Heart left ventricle (tissue), 16 donors: Measurements from ENCODE around the gene TOMM40L. TPM values are rescaled to one million over a fixed set of nuclear protein-coding genes. Genes with fewer than 3 reads are reported as not detected.
"Not testable (repeated sequence)": the region's sequence is repeated elsewhere in the genome, so short reads cannot be mapped to it uniquely, and the experiment has no call there.

Source experiments
- ATAC-seq, 4 donors: fragments of 200-7000 bp; cut with Tn5 transposase; one replicate each; pipeline ENCODE4 v1.9.1; 2020 to 2022; ENCODE audit warnings: moderate library complexity in 4 of 4, mild to moderate bottlenecking in 3 of 4, moderate number of reproducible peaks in 1 of 4
- DNase-seq, 5 donors: peaks; one replicate each; pipeline ENCODE4 v3.0.0-alpha.2; 2020
- H3K27ac ChIP-seq, 12 donors: fragments of 200-600 bp; sonication (generic) in 4 of 12; one replicate each; pipeline versions ENCODE4 v1.5.0 to v1.8.0; 2016 to 2022; ENCODE audit warnings: mild to moderate bottlenecking in 2 of 12
- H3K27me3 ChIP-seq, 9 donors: fragments of 200-600 bp; sonication (generic) in 2 of 9; one replicate each; pipeline versions ENCODE4 v1.5.1 to v1.8.0; 2016 to 2022; ENCODE audit warnings: mild to moderate bottlenecking in 3 of 9
- H3K36me3 ChIP-seq, 9 donors: fragments of 200-600 bp; sonication (generic) in 2 of 9; one replicate each; pipeline versions ENCODE4 v1.5.0 to v1.8.0; 2018 to 2022; ENCODE audit warnings: mild to moderate bottlenecking in 2 of 9
- H3K4me1 ChIP-seq, 12 donors: fragments of 200-600 bp; sonication (generic) in 4 of 12; one replicate each; pipeline versions ENCODE4 v1.5.0 to v1.8.0; 2016 to 2022; ENCODE audit warnings: mild to moderate bottlenecking in 3 of 12
- H3K4me3 ChIP-seq, 12 donors: fragments of 200-600 bp; sonication (generic) in 4 of 12; one replicate each; pipeline versions ENCODE4 v1.5.0 to v1.8.0; 2017 to 2022; ENCODE audit warnings: mild to moderate bottlenecking in 9 of 12, moderate library complexity in 4 of 12
- H3K9me3 ChIP-seq, 12 donors: fragments of 200-600 bp; sonication (generic) in 4 of 12; one replicate each; pipeline versions ENCODE4 v1.5.0 to v1.8.0; 2016 to 2022; ENCODE audit warnings: mild to moderate bottlenecking in 1 of 12
- POLR2A ChIP-seq, 2 donors: fragments of 450-650 bp; IDR thresholded peaks; one replicate each; pipeline ENCODE4 v1.6.1; 2017; ENCODE audit warnings: antibody characterized with exemption in 2 of 2, mild to moderate bottlenecking in 2 of 2, moderate library complexity in 2 of 2
- WGBS, 4 donors: extraction: QIAGEN DNeasy Blood & Tissue Kit in 2 of 4; methylation state at CpG; one replicate each; pipeline versions ENCODE4 v1.1.5 to v1.1.7; 2013 to 2018; 5-methylcytosine and 5-hydroxymethylcytosine counted together
- intact Hi-C, 10 donors: fragments of 100-400 bp; cut with DNase I; formaldehyde crosslinking; loops; one replicate each; pipeline versions ENCODE4 v1.11.1 to v1.14.2; 2022
- polyA plus RNA-seq, 2 donors: library from polyadenylated mRNA; stranded (reverse); fragments of 200-250 nt; gene quantifications; one replicate each; pipeline ENCODE4 v1.2.3, GENCODE V29; 2013
- total RNA-seq, 9 donors: library from RNA; depleted of rRNA in 2 of 9; stranded (reverse); fragments of >200 nt in 2 of 9; fragmentation: NEBNext Ultra II Directional in 3 of 9; extraction: Animal tissue kit (Norgen Biotek cat#: 25700) in 3 of 9; gene quantifications; one replicate each; pipeline versions ENCODE4 v1.1.0 to v1.2.4, GENCODE V29; 2016 to 2023
- TF ChIP-seq, protein P1 (sequence below), 12 donors: fragments of 200-600 bp; sonication (generic) in 4 of 12; IDR thresholded peaks; one replicate each; pipeline versions ENCODE4 v1.5.0 to v1.8.0; 2018 to 2022; ENCODE audit warnings: antibody characterized with exemption in 12 of 12, mild to moderate bottlenecking in 5 of 12
- donor health status: ischemic (EF 13 %, LVEDD 7.1; RV severe dilation, severe dysfunction).
- donor health status: healthy with polysubstance abuse.
- donor health status: DM: no; HTN: yes; CAD: no.
- donor health status: DM: no; HTN: no; CAD: no.
- donor health status: ischemic (EF 25% LVEDD 6.9; RV normal size, moderate dysfunction).
- donor health status: ischemic (EF 25% LVEDD 5.7; RV mildly dilated, moderate dysfunction).
- donor health status: healthy.
- donor health status: DM: yes; HTN: yes; CAD: no.
- donor health status: ischemic (EF 35%, LVEDD 5.7; RV mildly dilated, moderate dysfunction).
- donor health status: nonischemic (EF 11% LVEDD 7.7; RV severe dilation, severe dysfunction).
- donor health status: DM: yes; HTN: yes; CAD: no.
- donor health status: PGD.
- donor health status: ischemic (EF 29% LVEDD 5.4; RV normal size, mild dysfunction).
- donor health status: nonischemic (EF 23%, LVEDD 6.1; RV moderate dilation, normal function).

Gene TOMM40L
- total and polyA plus RNA-seq, 11 donors, result 24.1 to 37.1 (median 29.1) TPM

DNA sequence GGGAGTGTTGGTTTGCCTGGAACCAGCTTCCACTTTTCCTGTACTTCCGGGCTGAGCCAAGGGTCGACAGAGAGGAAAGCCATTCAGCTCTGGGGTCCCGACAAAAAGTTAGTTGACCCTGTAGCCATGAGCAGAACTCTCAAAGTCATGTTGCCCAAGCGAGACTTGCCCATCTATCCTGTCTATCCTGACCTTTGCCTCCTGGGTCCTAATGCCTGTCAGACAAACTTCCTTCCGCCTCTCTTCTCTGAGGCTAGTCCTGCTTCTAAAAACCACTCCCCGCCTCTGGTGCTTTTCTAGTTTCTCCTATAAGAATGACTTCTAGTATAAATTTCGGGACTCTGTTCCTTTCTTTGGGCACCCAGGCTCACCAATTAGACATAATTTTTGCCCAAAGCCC is 25.0 kb downstream of the TOMM40L start:
- Histone ChIP-seq H3K9me3 (peaks cover 0 to 14% (median 4%) of the 10 kb centered on the region in 12 donors), H3K27ac (no peak overlapping the region), H3K36me3 (no peaks in the 10 kb centered on the region), H3K4me1 (no peaks in the 10 kb centered on the region), H3K4me3 (no peak overlapping the region), H3K27me3 (no peaks in the 10 kb centered on the region)
- WGBS, 4 donors, result 71 to 83% (median 75%) methylated on average over 7 of the region's 7 CpGs
- intact Hi-C loops, result no loop called here
- TF ChIP-seq POLR2A (IDR thresholded peaks at IDR 0.05), result no peak
- TF ChIP-seq, protein P1, sequence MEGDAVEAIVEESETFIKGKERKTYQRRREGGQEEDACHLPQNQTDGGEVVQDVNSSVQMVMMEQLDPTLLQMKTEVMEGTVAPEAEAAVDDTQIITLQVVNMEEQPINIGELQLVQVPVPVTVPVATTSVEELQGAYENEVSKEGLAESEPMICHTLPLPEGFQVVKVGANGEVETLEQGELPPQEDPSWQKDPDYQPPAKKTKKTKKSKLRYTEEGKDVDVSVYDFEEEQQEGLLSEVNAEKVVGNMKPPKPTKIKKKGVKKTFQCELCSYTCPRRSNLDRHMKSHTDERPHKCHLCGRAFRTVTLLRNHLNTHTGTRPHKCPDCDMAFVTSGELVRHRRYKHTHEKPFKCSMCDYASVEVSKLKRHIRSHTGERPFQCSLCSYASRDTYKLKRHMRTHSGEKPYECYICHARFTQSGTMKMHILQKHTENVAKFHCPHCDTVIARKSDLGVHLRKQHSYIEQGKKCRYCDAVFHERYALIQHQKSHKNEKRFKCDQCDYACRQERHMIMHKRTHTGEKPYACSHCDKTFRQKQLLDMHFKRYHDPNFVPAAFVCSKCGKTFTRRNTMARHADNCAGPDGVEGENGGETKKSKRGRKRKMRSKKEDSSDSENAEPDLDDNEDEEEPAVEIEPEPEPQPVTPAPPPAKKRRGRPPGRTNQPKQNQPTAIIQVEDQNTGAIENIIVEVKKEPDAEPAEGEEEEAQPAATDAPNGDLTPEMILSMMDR (IDR thresholded peaks at IDR 0.05), result no peak
- ATAC-seq (no peak), DNase-seq (no peak)

DNA sequence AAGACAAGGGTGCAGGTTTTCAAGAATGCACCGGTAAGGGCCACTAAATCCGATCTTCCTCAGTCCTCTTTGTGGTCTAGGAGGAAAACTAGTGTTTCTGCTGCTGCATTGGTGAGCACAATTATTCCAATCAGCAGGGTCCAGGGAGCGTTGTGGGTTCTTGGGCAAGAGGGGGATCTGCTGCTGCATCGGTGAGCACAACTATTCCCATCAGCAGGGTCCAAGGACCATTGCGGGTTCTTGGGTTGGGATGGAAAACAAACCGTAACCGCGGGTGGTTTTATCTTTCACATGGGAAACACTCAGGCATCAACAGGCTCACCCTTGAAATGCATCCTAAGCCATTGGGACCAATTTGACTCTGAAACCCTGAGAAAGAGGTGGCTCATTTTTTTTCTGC is 25.7 kb downstream of the TOMM40L start:
- WGBS, 4 donors, result 88 to 96% (median 96%) methylated on average over 8 of the region's 8 CpGs
- H3K27me3 ChIP-seq, result no peaks in the 10 kb centered on the region
- peaks cover 0 to 17% (median 5%) of the 10 kb centered on the region in 12 donors for H3K9me3 ChIP-seq
- no peaks in the 10 kb centered on the region for H3K4me1 ChIP-seq
- DNase-seq (no peak), ATAC-seq (no peak)
- no peaks in the 10 kb centered on the region for H3K36me3 ChIP-seq
- H3K27ac ChIP-seq, result no peak overlapping the region
- intact Hi-C loops, result no loop called here
- H3K4me3 ChIP-seq, result no peak overlapping the region
- TF ChIP-seq, protein P1 (IDR thresholded peaks at IDR 0.05), result no peak
- TF ChIP-seq POLR2A (IDR thresholded peaks at IDR 0.05), result no peak

DNA sequence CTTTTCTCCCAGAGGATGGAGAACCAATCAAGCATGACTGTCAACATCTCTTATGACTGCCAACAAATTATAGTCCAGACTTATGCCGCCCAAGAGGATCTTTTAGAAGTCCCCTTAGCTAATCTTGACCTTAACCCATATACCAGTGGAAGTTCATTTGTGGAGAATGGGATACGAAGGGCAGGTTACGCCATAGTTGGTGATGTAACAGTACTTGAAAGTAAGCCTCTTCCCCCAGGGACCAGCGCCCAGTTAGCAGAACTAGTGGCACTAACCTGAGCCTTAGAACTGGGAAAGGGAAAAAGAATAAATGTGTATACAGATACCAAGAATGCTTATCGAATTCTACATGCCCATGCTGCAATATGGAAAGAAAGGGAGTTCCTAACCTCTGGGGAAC is 29.4 kb downstream of the TOMM40L start:
- peaks cover 0 to 25% (median 12%) of the 10 kb centered on the region in 12 donors for H3K9me3 ChIP-seq
- 77 to 87% (median 82%) methylated on average over 5 of the region's 5 CpGs for WGBS, 4 donors
- H3K27me3 ChIP-seq, result peaks cover 13 to 34% (median 28%) of the 10 kb centered on the region in 9 donors
- H3K4me3 ChIP-seq, H3K4me1 ChIP-seq, H3K36me3 ChIP-seq, H3K27ac ChIP-seq, DNase-seq, ATAC-seq, intact Hi-C loops: not testable (repeated sequence)

DNA sequence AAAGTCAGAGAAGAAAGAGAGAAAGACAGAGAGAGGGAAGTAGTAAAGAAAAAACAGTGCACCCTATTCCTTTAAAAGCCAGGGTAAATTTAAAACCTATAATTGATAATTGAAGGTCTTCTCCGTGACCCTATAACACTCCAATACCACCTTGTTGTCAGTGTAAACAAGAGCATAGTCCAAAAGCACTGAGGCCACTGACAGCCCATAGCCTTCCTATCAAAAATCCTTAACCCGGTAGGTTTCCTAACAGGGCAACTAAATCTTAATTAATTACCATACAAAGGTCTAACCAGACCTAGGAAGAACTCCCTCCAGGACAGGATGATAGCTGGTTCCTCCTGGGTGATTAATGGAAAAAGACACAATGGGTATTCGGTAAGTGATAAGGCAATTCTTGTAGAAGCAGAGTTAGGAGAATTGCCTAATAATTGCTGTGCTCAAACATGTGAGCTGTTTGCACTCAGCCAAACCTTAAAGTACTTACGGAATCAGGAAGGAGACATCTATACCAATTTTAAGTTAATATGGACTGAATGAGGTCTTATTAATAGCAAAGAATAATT is 30.2 kb downstream of the TOMM40L start:
- H3K36me3 ChIP-seq, H3K4me1 ChIP-seq, DNase-seq, H3K4me3 ChIP-seq, ATAC-seq, intact Hi-C loops, H3K27ac ChIP-seq: not testable (repeated sequence)
- WGBS, 4 donors, result 82 to 94% (median 84%) methylated on average over 4 of the region's 4 CpGs
- Histone ChIP-seq H3K27me3 (peaks cover 13 to 40% (median 33%) of the 10 kb centered on the region in 9 donors), H3K9me3 (peaks cover 0 to 18% (median 10%) of the 10 kb centered on the region in 12 donors)

DNA sequence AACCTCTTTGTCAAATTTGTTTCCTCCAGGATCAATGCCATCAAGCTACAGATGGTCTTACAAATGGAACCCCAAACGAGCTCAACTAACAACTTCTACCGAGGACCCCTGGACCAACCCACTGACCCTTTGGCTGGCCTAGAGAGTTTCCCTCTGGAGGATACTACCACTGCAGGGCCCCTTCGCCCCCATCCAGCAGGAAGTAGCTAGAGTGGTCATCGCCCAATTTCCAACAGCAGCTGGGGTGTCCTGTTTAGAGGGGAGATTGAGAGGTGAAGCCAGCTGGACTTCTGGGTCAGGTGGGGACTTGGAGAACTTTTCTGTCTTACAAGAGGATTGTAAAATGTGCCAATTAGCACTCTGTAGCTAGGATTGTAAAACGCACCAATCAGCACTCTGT is 31.2 kb downstream of the TOMM40L start:
- H3K4me3 ChIP-seq, H3K4me1 ChIP-seq, intact Hi-C loops, H3K27ac ChIP-seq, H3K36me3 ChIP-seq, DNase-seq, ATAC-seq: not testable (repeated sequence)
- Histone ChIP-seq H3K9me3 (peaks cover 0 to 17% (median 10%) of the 10 kb centered on the region in 12 donors), H3K27me3 (peaks cover 13 to 44% (median 33%) of the 10 kb centered on the region in 9 donors)
- WGBS, 4 donors, result 94 to 97% (median 96%) methylated on average over 3 to 5 of the region's 5 CpGs
